B cell (primary cell): ENCODE data around the gene SKAP1. TPM values are rescaled to one million over a fixed set of nuclear protein-coding genes. Genes with fewer than 3 reads are reported as not detected.

Experiments used
- ATAC-seq: fragments of 200-7000 bp; cut with Tn5 transposase; one replicate; pipeline ENCODE4 v1.10.0; 2021; ENCODE audit warnings: low read depth, mild to moderate bottlenecking, moderate number of reproducible peaks, moderate library complexity
- CTCF ChIA-PET: fragments of 350-600 bp; sonication (Branson Sonifier 250); formaldehyde crosslinking; loops from one replicate; lab custom pipeline; 2021; ENCODE audit warnings: antibody characterized with exemption, inconsistent platforms; lab: Charles Lee
- POLR2A ChIA-PET: fragments of 350-600 bp; sonication (Branson Sonifier 250); formaldehyde crosslinking; loops from one replicate; lab custom pipeline; 2021; ENCODE audit warnings: antibody characterized with exemption; lab: Charles Lee
- DNase-seq: peaks from one replicate; pipeline ENCODE4 v3.0.0; 2013
- H2AFZ ChIP-seq: 2 replicates; pipeline ENCODE4 v1.6.1; 2012; ENCODE audit warnings: mild to moderate bottlenecking, low read depth, low read length; ENCODE audit not compliant: insufficient read depth, poor library complexity, severe bottlenecking
- H3K27ac ChIP-seq, 2 donors: 1 replicate in 1 of 2; 2 replicates in 1 of 2; pipeline ENCODE4 v1.5.1; 2012 to 2013; ENCODE audit warnings: low read length in 2 of 2, mild to moderate bottlenecking in 2 of 2, moderate library complexity in 1 of 2
- H3K27me3 ChIP-seq, 4 experiments: fragments of 200-600 bp in 1 of 4; sonication (generic) in 1 of 4; replicated peaks in 1 of 4; 1 replicate in 2 of 4; 2 replicates in 2 of 4; pipeline versions ENCODE4 v1.6.1 to v1.7.0; 2013 to 2016; ENCODE audit warnings: low read length in 3 of 4, mild to moderate bottlenecking in 2 of 4, mixed read lengths in 1 of 4, moderate library complexity in 1 of 4; ENCODE audit not compliant: insufficient read depth in 4 of 4, control insufficient read depth in 3 of 4; ENCODE audit errors: control extremely low read depth in 1 of 4
- H3K36me3 ChIP-seq, 2 experiments: replicated peaks in 1 of 2; 1 replicate in 1 of 2; 2 replicates in 1 of 2; pipeline versions ENCODE4 v1.6.1 to v1.7.1; 2013; ENCODE audit warnings: low read length in 1 of 2; ENCODE audit not compliant: insufficient read depth in 2 of 2, control insufficient read depth in 1 of 2; ENCODE audit errors: control extremely low read depth in 1 of 2, extremely low read depth in 1 of 2
- H3K4me1 ChIP-seq, 2 donors: fragments of 200-600 bp in 1 of 2; sonication (generic) in 1 of 2; 1 replicate in 1 of 2; 2 replicates in 1 of 2; pipeline versions ENCODE4 v1.5.1 to v1.6.1; 2013 to 2017; ENCODE audit warnings: low read length in 2 of 2; ENCODE audit not compliant: control insufficient read depth in 2 of 2, insufficient read depth in 2 of 2
- H3K4me2 ChIP-seq: replicated peaks from 2 replicates; pipeline ENCODE3; 2012; ENCODE audit warnings: mild to moderate bottlenecking, low read depth, low read length; ENCODE audit not compliant: poor library complexity, severe bottlenecking
- H3K4me3 ChIP-seq, 5 experiments: fragments of 200-600 bp in 1 of 5; sonication (generic) in 1 of 5; 1 replicate in 3 of 5; 2 replicates in 2 of 5; pipeline versions ENCODE4 v1.5.1 to v1.7.0; 2011 to 2016; ENCODE audit warnings: low read length in 4 of 5, mild to moderate bottlenecking in 4 of 5, low read depth in 2 of 5, control low read depth in 1 of 5, moderate library complexity in 1 of 5; ENCODE audit not compliant: insufficient read depth in 1 of 5; ENCODE audit errors: control extremely low read depth in 1 of 5, extremely low read depth in 1 of 5
- H3K79me2 ChIP-seq: fragments of 200-600 bp; sonication (generic); one replicate; pipeline ENCODE4 v1.6.0; 2016; ENCODE audit warnings: low read length; ENCODE audit not compliant: control insufficient read depth, insufficient read depth
- H3K9ac ChIP-seq: fragments of 200-600 bp; sonication (generic); 2 replicates; pipeline ENCODE4 v1.6.1; 2017; ENCODE audit warnings: mild to moderate bottlenecking, low read length, moderate library complexity
- H3K9me3 ChIP-seq, 3 donors: one replicate each; pipeline versions ENCODE4 v1.6.1 to v1.7.1; 2013; ENCODE audit warnings: low read length in 2 of 3; ENCODE audit not compliant: control insufficient read depth in 2 of 3, insufficient read depth in 1 of 3; ENCODE audit errors: control extremely low read depth in 1 of 3
- H4K20me1 ChIP-seq: 2 replicates; pipeline ENCODE4 v1.6.0; 2012; ENCODE audit warnings: mild to moderate bottlenecking, low read length; ENCODE audit not compliant: insufficient read depth, control insufficient read depth, poor library complexity, severe bottlenecking
- H3K27ac Mint-ChIP-seq: one replicate; pipeline ENCODE4 v1.8.0; 2021; ENCODE audit warnings: mixed read lengths
- H3K27me3 Mint-ChIP-seq: one replicate; pipeline ENCODE4 v1.8.0; 2021; ENCODE audit warnings: mixed read lengths
- H3K4me1 Mint-ChIP-seq: one replicate; pipeline ENCODE4 v1.8.0; 2021; ENCODE audit warnings: mixed read lengths
- H3K4me3 Mint-ChIP-seq: one replicate; pipeline ENCODE4 v1.8.0; 2021; ENCODE audit warnings: mixed read lengths
- H3K9me3 Mint-ChIP-seq: one replicate; pipeline ENCODE4 v1.8.0; 2022; ENCODE audit warnings: mixed read lengths; ENCODE audit not compliant: insufficient read depth
- CTCF ChIP-seq: fragments of 200-600 bp; IDR thresholded peaks from one replicate; pipeline ENCODE4 v1.8.0; 2022; ENCODE audit warnings: antibody characterized with exemption, mild to moderate bottlenecking
- EZH2 ChIP-seq: IDR thresholded peaks from 2 replicates; pipeline ENCODE4 v1.6.1; 2012; ENCODE audit warnings: borderline replicate concordance, low read depth, mild to moderate bottlenecking, moderate library complexity, low read length; ENCODE audit not compliant: insufficient read depth, poor library complexity, severe bottlenecking
- WGBS: methylation state at CpG from one replicate; pipeline ENCODE4 v1.1.5; 2013; ENCODE audit warnings: missing lambda C conversion rate; ENCODE audit not compliant: insufficient coverage; 5-methylcytosine and 5-hydroxymethylcytosine counted together
- intact Hi-C: fragments of 100-400 bp; cut with micrococcal nuclease; formaldehyde crosslinking; loops from one replicate; pipeline ENCODE4 v1.10.0; 2022
- polyA plus RNA-seq: library from polyadenylated mRNA; depleted of rRNA; stranded (reverse); fragments of >200 nt; gene quantifications from 2 replicates; pipeline ENCODE4 v1.2.3, GENCODE V29; 2012
- total RNA-seq, 2 donors: library from RNA; stranded (reverse); fragments of 120-200 nt in 1 of 2; gene quantifications; 1 replicate in 1 of 2; 2 replicates in 1 of 2; pipeline versions ENCODE4 v1.2.3 to v1.2.4, GENCODE V29; 2013 to 2022

The SKAP1 gene
- total and polyA plus RNA-seq, 2 donors (not counting 1 experiment from before 2014, with no cell fraction given), result 33.1 to 37.3 TPM

- intact Hi-C loops, result no loop called here
- CTCF ChIA-PET, result interaction anchor here (1.4 to 9.4 kb wide), 2 partner anchors 46 to 54 kb away, joined by 4 to 237 read pairs; no protein-coding TSS in a partner anchor
- no peaks in the 10 kb centered on the region for H3K9me3 ChIP-seq
- no peaks in the 10 kb centered on the region for H3K27me3 ChIP-seq
- no peaks in the 10 kb centered on the region for H3K79me2 ChIP-seq
- H2AFZ ChIP-seq, result no peak overlapping the region
- ATAC-seq (no peak), DNase-seq (no peak)
- H4K20me1 ChIP-seq, result no peaks in the 10 kb centered on the region
- H3K4me3 ChIP-seq, result no peak overlapping the region
- no peak overlapping the region for H3K9ac ChIP-seq
- 89% methylated on average over 9 of the region's 9 CpGs for WGBS
- no peaks in the 10 kb centered on the region for H3K9me3 Mint-ChIP-seq
- H3K27ac Mint-ChIP-seq, result no peak overlapping the region
- H3K4me2 ChIP-seq, result no peak overlapping the region
- H3K36me3 ChIP-seq, result peaks cover 0 to 36% of the 10 kb centered on the region in 2 experiments
- peaks cover 3% of the 10 kb centered on the region for H3K4me1 Mint-ChIP-seq
- POLR2A ChIA-PET, result interaction anchor here (0.6 kb wide), 1 partner anchor 13 kb away, joined by 8 read pairs; no protein-coding TSS in a partner anchor
- H3K27me3 Mint-ChIP-seq, result no peaks in the 10 kb centered on the region
- no peak overlapping the region for H3K4me3 Mint-ChIP-seq
- H3K27ac ChIP-seq, result no peak overlapping the region
- H3K4me1 ChIP-seq, result no peaks in the 10 kb centered on the region
- no peak for TF ChIP-seq CTCF
- TF ChIP-seq EZH2, result no peak
These were observed 302.5 kb downstream of the SKAP1 start for GRCh38 chr17:48127371-48128051.

DNA sequence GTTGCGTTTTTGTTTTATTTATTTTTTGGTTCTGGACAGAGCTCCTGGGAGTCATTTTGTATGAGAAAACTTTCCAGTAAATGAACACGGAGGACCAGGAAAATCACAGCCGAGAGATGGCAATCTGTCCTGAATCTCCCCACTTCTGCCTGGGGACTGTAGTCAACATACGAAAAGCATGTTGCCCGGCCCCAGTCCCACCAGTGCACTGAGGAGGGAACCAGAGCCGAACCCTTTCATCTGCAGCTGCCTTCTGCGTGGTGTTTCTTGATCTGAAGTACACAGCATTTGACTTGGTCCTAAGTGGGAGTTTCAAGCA is 303.5 kb downstream of the SKAP1 start:
- Histone ChIP-seq H3K27me3 (no peaks in the 10 kb centered on the region), H4K20me1 (peaks cover 6% of the 10 kb centered on the region), H3K36me3 (peaks cover 4 to 45% of the 10 kb centered on the region in 2 experiments), H3K9ac (no peak overlapping the region), H3K79me2 (no peaks in the 10 kb centered on the region), H2AFZ (no peak overlapping the region), H3K4me3 (no peak overlapping the region), H3K4me1 (no peaks in the 10 kb centered on the region), H3K27ac (no peak overlapping the region), H3K9me3 (no peaks in the 10 kb centered on the region), H3K4me2 (no peak overlapping the region)
- H3K27me3 Mint-ChIP-seq, result no peaks in the 10 kb centered on the region
- intact Hi-C loops, result no loop called here
- WGBS, result 98% methylated on average over 6 of the region's 7 CpGs
- CTCF ChIA-PET, result interaction anchor here (1.0 to 5.0 kb wide), 3 partner anchors 25 to 53 kb away, joined by 3 to 42 read pairs (median 4); no protein-coding TSS in a partner anchor
- no peak overlapping the region for H3K27ac Mint-ChIP-seq
- H3K4me3 Mint-ChIP-seq, result no peak overlapping the region
- H3K9me3 Mint-ChIP-seq, result no peaks in the 10 kb centered on the region
- POLR2A ChIA-PET, result interaction anchor here (1.2 kb wide), 1 partner anchor 15 kb away, joined by 11 read pairs; no protein-coding TSS in a partner anchor
- TF ChIP-seq EZH2 (no peak), CTCF (no peak)
- ATAC-seq, result no peak
- H3K4me1 Mint-ChIP-seq, result peaks cover 3% of the 10 kb centered on the region
- no peak for DNase-seq
